M059J (cell line): ENCODE results near the gene YAF2. TPM values are rescaled to one million over a fixed set of nuclear protein-coding genes. Genes with fewer than 3 reads are reported as not detected.

Source experiments
- DNase-seq: peaks from one replicate; pipeline ENCODE4 v3.0.0-alpha.2; 2012; ENCODE audit warnings: low read depth
- total RNA-seq: library from RNA; depleted of rRNA; stranded (reverse); fragments of >200 nt; shearing (Covaris generic); gene quantifications from 2 replicates; pipeline ENCODE4 v1.2.3, GENCODE V29; 2014; rRNA removed

YAF2 gene
- total RNA-seq, result 17.9 and 21.6 TPM in 2 replicates

- DNase-seq, result peak; percentile 81
Measured at GRCh38 chr12:42238240-42239140, at the start of gene YAF2. Gene YAF2 (minus strand): TSS chr12:42238248. CDS start chr12:42238180, 68 bp downstream.

- DNase-seq, result no peak
Measured at GRCh38 chr12:42286741-42287140, 48.7 kb upstream of the YAF2 start.

- no peak for DNase-seq
Measured at GRCh38 chr12:42285431-42285830, 47.4 kb upstream of the YAF2 start.

- DNase-seq, result no peak
Measured at GRCh38 chr12:42284876-42285275, 46.8 kb upstream of the YAF2 start.

- no peak for DNase-seq
Measured at GRCh38 chr12:42284157-42284556, 46.1 kb upstream of the YAF2 start.

GRCh38 chr12:42283739-42284138 is 45.7 kb upstream of the YAF2 start:
- DNase-seq, result no peak

GRCh38 chr12:42282294-42282693 is 44.2 kb upstream of the YAF2 start:
- no peak for DNase-seq

GRCh38 chr12:42281844-42282243 is 43.8 kb upstream of the YAF2 start:
- DNase-seq, result no peak

- DNase-seq, result no peak
Measured at GRCh38 chr12:42281278-42281677, 43.2 kb upstream of the YAF2 start.

GRCh38 chr12:42278128-42278510 is 40.1 kb upstream of the YAF2 start:
- DNase-seq, result peak; percentile 8

- DNase-seq, result no peak
Measured at GRCh38 chr12:42277396-42278127, 39.5 kb upstream of the YAF2 start.

GRCh38 chr12:42275499-42275898 is 37.5 kb upstream of the YAF2 start:
- no peak for DNase-seq

- no peak for DNase-seq
Measured at GRCh38 chr12:42273706-42274105, 35.7 kb upstream of the YAF2 start.

GRCh38 chr12:42270596-42270995 is 32.5 kb upstream of the YAF2 start:
- DNase-seq, result no peak

- no peak for DNase-seq
Measured at GRCh38 chr12:42267413-42268190, 29.6 kb upstream of the YAF2 start.

- no peak for DNase-seq
Measured at GRCh38 chr12:42266579-42267230, 28.7 kb upstream of the YAF2 start.

GRCh38 chr12:42262271-42262670 is 24.2 kb upstream of the YAF2 start:
- DNase-seq, result no peak

- DNase-seq, result no peak
Measured at GRCh38 chr12:42261708-42262107, 23.7 kb upstream of the YAF2 start.

GRCh38 chr12:42260518-42260917 is 22.5 kb upstream of the YAF2 start:
- DNase-seq, result no peak

- DNase-seq, result no peak
Measured at GRCh38 chr12:42259699-42260098, 21.7 kb upstream of the YAF2 start.

GRCh38 chr12:42255866-42256261 is 17.8 kb upstream of the YAF2 start:
- no peak for DNase-seq
